Prostate gland (tissue), 2 donors: ENCODE results near the gene PKLR. TPM values are rescaled to one million over a fixed set of nuclear protein-coding genes. Genes with fewer than 3 reads are reported as not detected.

Experiments used
- DNase-seq: peaks from one replicate; pipeline ENCODE4 v3.0.0-alpha.2; 2019; ENCODE audit warnings: low spot score
- H3K27ac ChIP-seq, 2 donors: fragments of 200-600 bp; sonication (generic); 2 replicates each; pipeline ENCODE4 v1.5.1; 2017 to 2019
- H3K27me3 ChIP-seq: fragments of 200-600 bp; sonication (generic); replicated peaks from 2 replicates; pipeline ENCODE4 v1.5.1; 2019; ENCODE audit not compliant: insufficient read depth
- H3K36me3 ChIP-seq, 2 donors: fragments of 200-600 bp; sonication (generic); 1 replicate in 1 of 2; 2 replicates in 1 of 2; pipeline versions ENCODE4 v1.5.1 to v1.8.1; 2017 to 2019
- H3K4me1 ChIP-seq: fragments of 200-600 bp; sonication (generic); replicated peaks from 2 replicates; pipeline ENCODE4 v1.5.1; 2019
- H3K4me3 ChIP-seq, 2 donors: fragments of 200-600 bp; sonication (generic); 2 replicates each; pipeline ENCODE4 v1.5.1; 2017 to 2019
- H3K9me3 ChIP-seq: fragments of 200-600 bp; sonication (generic); 2 replicates; pipeline ENCODE4 v1.5.1; 2017
- POLR2A ChIP-seq: fragments of 450-650 bp; IDR thresholded peaks from one replicate; pipeline ENCODE4 v1.6.1; 2016; ENCODE audit warnings: antibody characterized with exemption, mild to moderate bottlenecking
- POLR2AphosphoS5 ChIP-seq: sonication (generic); formaldehyde crosslinking; IDR thresholded peaks from one replicate; pipeline ENCODE4 v1.6.1; 2017; ENCODE audit warnings: antibody characterized with exemption
- WGBS: methylation state at CpG from one replicate; pipeline ENCODE4 v1.1.5; 2018; 5-methylcytosine and 5-hydroxymethylcytosine counted together
- intact Hi-C: fragments of 100-400 bp; cut with DNase I; formaldehyde crosslinking; loops from one replicate; pipeline ENCODE4 v1.14.2; 2022
- total RNA-seq, 2 donors: library from RNA; depleted of rRNA; stranded (reverse); fragments of >200 nt; gene quantifications; one replicate each; pipeline ENCODE4 v1.1.0, GENCODE V29; 2016
- TF ChIP-seq, protein P1 (sequence below), 4 experiments: fragments of 200-600 bp in 2 of 4; fragments of 450-650 bp in 2 of 4; sonication (generic) in 2 of 4; IDR thresholded peaks; 1 replicate in 3 of 4; 2 replicates in 1 of 4; pipeline ENCODE4 v1.5.1; 2016 to 2019; ENCODE audit warnings: antibody characterized with exemption in 4 of 4, mild to moderate bottlenecking in 2 of 4, moderate library complexity in 2 of 4

Gene PKLR
- total RNA-seq, 2 donors from 2014 or later, result not detected

DNA sequence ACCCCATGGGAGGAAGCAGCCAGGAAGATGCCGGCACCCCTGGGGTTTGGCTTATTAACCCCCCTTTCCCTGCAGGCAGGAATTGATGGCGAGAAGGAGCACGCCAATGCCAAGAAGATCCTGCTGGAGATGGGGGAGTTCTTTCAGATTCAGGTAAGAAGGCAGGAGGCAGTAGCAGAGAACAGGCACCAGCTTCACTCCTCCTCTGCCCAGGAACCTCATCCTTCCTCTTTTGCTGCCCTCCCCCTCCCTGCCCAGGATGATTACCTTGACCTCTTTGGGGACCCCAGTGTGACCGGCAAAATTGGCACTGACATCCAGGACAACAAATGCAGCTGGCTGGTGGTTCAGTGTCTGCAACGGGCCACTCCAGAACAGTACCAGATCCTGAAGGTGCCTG lies 18.3 kb upstream of the PKLR start:
- intact Hi-C loops, result no loop called here
- TF ChIP-seq POLR2A (no peak), POLR2AphosphoS5 (no peak)
- TF ChIP-seq, protein P1, sequence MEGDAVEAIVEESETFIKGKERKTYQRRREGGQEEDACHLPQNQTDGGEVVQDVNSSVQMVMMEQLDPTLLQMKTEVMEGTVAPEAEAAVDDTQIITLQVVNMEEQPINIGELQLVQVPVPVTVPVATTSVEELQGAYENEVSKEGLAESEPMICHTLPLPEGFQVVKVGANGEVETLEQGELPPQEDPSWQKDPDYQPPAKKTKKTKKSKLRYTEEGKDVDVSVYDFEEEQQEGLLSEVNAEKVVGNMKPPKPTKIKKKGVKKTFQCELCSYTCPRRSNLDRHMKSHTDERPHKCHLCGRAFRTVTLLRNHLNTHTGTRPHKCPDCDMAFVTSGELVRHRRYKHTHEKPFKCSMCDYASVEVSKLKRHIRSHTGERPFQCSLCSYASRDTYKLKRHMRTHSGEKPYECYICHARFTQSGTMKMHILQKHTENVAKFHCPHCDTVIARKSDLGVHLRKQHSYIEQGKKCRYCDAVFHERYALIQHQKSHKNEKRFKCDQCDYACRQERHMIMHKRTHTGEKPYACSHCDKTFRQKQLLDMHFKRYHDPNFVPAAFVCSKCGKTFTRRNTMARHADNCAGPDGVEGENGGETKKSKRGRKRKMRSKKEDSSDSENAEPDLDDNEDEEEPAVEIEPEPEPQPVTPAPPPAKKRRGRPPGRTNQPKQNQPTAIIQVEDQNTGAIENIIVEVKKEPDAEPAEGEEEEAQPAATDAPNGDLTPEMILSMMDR (IDR thresholded peaks at IDR 0.05), result no peak
- peaks cover 4% of the 10 kb centered on the region for H3K4me1 ChIP-seq
- H3K27me3 ChIP-seq, result no peaks in the 10 kb centered on the region
- 74% methylated on average over 5 of the region's 5 CpGs for WGBS
- no peak overlapping the region for H3K27ac ChIP-seq
- no peak for DNase-seq
- H3K9me3 ChIP-seq, result no peaks in the 10 kb centered on the region
- no peak overlapping the region for H3K4me3 ChIP-seq
- no peaks in the 10 kb centered on the region for H3K36me3 ChIP-seq

DNA sequence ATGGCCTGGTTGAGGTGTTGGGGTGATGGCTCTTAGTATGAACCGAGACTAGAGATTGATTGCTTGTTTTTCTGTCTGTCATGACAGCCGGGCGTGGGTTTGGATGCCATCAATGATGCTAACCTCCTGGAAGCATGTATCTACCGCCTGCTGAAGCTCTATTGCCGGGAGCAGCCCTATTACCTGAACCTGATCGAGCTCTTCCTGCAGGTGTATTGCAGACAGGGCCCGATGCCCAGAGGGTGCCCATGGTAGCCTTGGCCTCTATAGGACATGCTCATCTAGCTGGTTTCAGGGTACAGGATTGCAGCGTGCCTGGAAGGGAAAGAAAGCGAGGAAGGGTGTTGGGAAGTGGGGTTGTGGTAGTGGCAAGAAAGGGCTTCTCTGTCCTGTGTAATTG lies 16.8 kb upstream of the PKLR start:
- no peak overlapping the region for H3K4me3 ChIP-seq
- H3K36me3 ChIP-seq, result no peaks in the 10 kb centered on the region
- H3K9me3 ChIP-seq, result no peaks in the 10 kb centered on the region
- intact Hi-C loops, result no loop called here
- peaks cover 4% of the 10 kb centered on the region for H3K4me1 ChIP-seq
- H3K27ac ChIP-seq, result no peak overlapping the region
- no peak for DNase-seq
- TF ChIP-seq POLR2AphosphoS5 (no peak), POLR2A (no peak)
- TF ChIP-seq, protein P1 (IDR thresholded peaks at IDR 0.05), result no peak
- no peaks in the 10 kb centered on the region for H3K27me3 ChIP-seq
- WGBS, result 92% methylated on average over 9 of the region's 9 CpGs

DNA sequence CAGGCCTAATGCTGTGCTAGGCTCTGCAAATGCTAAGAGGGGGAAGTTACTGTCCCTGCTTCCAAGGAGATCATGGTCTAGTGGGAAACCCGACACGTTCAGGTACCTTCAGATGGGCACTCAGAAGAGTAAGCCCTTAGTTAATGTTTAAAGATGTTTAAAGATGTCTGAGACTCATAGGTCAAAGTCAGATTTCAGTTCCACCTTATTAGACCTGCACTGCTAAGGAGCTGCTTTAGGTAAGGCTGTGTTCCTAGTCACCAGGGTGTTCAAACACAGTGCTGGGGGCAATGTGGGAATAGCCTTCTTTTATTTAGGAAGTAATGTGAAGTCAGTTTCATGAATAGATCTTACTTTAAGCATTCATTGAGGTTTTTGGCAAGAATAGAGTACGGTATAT lies 15.7 kb upstream of the PKLR start:
- no peak for DNase-seq
- WGBS, result 85% methylated on average over 3 of the region's 3 CpGs
- Histone ChIP-seq H3K4me3 (no peak overlapping the region), H3K36me3 (no peaks in the 10 kb centered on the region), H3K9me3 (no peaks in the 10 kb centered on the region), H3K4me1 (peaks cover 4% of the 10 kb centered on the region), H3K27me3 (no peaks in the 10 kb centered on the region), H3K27ac (no peak overlapping the region)
- intact Hi-C loops, result no loop called here
- no peak for TF ChIP-seq POLR2AphosphoS5
- no peak for TF ChIP-seq POLR2A
- TF ChIP-seq, protein P1 (IDR thresholded peaks at IDR 0.05), result no peak

DNA sequence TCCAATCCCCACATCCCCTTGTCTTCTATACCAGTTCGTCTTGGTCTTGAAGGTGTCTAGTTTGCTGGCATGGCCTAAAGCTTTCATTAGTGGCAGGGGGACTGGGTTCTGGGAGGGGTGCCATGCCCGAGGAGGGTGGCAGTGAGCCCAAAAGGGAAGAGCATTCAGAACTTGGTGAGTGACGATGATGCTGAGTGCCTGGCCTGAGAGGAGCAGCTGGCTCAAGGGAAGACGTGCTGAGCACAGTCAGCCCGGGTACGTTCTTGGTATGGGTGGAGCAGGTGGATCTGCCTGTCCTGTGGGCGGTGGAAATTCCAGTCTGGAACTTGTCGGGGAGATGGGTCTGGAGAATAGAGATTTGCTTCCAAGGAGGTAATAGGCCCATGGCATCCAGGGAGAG lies 12.0 kb upstream of the PKLR start:
- no peak overlapping the region for H3K4me3 ChIP-seq
- H3K27ac ChIP-seq, result no peak overlapping the region
- intact Hi-C loops, result no loop called here
- TF ChIP-seq POLR2A, result no peak
- TF ChIP-seq, protein P1 (IDR thresholded peaks at IDR 0.05), result no peak
- TF ChIP-seq POLR2AphosphoS5, result no peak
- H3K9me3 ChIP-seq, result no peaks in the 10 kb centered on the region
- DNase-seq, result no peak
- H3K36me3 ChIP-seq, result no peaks in the 10 kb centered on the region
- 72% methylated on average over 8 of the region's 8 CpGs for WGBS
- peaks cover 5% of the 10 kb centered on the region for H3K4me1 ChIP-seq
- H3K27me3 ChIP-seq, result no peaks in the 10 kb centered on the region

DNA sequence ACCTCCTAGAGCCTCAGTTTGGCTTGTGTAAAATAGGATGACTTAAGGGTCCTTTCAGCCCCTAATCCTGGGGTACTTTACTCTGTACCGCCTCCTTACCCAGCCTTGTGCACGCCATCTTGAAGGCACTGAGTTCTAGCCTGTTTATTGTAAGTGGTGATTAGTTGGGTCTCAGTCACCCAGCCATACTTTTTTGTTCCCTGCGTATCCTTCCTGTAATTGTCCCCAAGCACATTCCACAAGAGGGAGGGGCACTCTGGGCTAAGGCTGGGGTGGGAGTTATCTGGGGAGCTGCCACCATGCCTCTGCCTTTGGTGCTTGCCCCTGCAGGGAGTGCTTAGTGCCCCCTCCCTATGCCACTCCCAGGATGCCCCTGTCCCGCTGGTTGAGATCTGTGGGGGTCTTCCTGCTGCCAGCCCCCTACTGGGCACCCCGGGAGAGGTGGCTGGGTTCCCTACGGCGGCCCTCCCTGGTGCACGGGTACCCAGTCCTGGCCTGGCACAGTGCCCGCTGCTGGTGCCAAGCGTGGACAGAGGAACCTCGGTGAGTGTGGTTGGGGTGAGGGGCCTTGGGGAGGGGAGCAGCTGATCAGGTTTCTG lies 8.3 kb upstream of the PKLR start:
- H3K27ac ChIP-seq, result peak overlapping the region; percentile 89 to 92
- peak; percentile 27 for DNase-seq
- intact Hi-C loops, result loop anchor here (2.0 to 5.0 kb wide), 2 partner anchors 15 to 57 kb away; no protein-coding TSS in a partner anchor
- no peaks in the 10 kb centered on the region for H3K9me3 ChIP-seq
- H3K27me3 ChIP-seq, result no peaks in the 10 kb centered on the region
- 12% methylated on average over 11 of the region's 11 CpGs for WGBS
- peak overlapping the region; percentile 76 to 79 for H3K4me3 ChIP-seq
- no peak for TF ChIP-seq POLR2AphosphoS5
- TF ChIP-seq, protein P1 (IDR thresholded peaks at IDR 0.05), result no peak
- no peak for TF ChIP-seq POLR2A
- H3K36me3 ChIP-seq, result no peaks in the 10 kb centered on the region
- peaks cover 5% of the 10 kb centered on the region for H3K4me1 ChIP-seq
